OCI-LY3 (cell line): ENCODE data around the gene ALDH9A1.

Experiments used
- EZH2phosphoT487 ChIP-seq: fragments of 200-600 bp; shearing (Covaris generic); IDR thresholded peaks from 2 replicates; pipeline ENCODE4 v1.6.1; 2018; ENCODE audit warnings: antibody characterized with exemption, mixed run types, low read depth
- TF ChIP-seq, protein P1 (sequence below): fragments of 200-600, 300-600 bp; sonication (generic); IDR thresholded peaks from 2 replicates; pipeline ENCODE4 v1.5.1; 2014; ENCODE audit warnings: antibody characterized with exemption, low read length, low read depth

DNA sequence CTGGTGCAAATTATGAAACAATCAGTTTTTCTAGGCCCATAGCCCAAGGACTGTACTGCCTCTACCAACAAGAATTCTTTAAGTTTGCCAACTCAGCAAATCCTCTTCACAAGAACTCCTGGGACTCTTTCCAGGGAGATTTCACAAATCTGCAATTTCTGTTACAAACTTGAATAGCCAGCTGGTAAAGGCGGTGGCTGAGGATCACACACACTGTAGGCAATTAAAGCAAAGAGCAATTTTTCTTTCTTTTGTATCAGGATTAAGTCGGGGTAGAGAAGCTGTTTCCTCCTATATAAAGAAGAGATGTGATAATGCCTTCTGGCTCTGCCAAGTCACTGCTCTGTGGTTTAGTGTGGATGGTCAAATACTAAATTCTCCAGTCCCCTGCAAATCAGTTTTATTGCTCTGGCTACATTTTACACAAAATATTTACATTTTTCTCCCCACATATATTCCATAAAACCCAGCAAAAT lies 1.7 kb downstream of the ALDH9A1 start:
- TF ChIP-seq, protein P1, sequence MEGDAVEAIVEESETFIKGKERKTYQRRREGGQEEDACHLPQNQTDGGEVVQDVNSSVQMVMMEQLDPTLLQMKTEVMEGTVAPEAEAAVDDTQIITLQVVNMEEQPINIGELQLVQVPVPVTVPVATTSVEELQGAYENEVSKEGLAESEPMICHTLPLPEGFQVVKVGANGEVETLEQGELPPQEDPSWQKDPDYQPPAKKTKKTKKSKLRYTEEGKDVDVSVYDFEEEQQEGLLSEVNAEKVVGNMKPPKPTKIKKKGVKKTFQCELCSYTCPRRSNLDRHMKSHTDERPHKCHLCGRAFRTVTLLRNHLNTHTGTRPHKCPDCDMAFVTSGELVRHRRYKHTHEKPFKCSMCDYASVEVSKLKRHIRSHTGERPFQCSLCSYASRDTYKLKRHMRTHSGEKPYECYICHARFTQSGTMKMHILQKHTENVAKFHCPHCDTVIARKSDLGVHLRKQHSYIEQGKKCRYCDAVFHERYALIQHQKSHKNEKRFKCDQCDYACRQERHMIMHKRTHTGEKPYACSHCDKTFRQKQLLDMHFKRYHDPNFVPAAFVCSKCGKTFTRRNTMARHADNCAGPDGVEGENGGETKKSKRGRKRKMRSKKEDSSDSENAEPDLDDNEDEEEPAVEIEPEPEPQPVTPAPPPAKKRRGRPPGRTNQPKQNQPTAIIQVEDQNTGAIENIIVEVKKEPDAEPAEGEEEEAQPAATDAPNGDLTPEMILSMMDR, result no peak
- TF ChIP-seq EZH2phosphoT487, result no peak
